GM12892 (cell line): Measurements from ENCODE around the gene GMEB1.

ENCODE experiments used
- DNase-seq: peaks from one replicate; pipeline ENCODE4 v3.0.0; 2011; ENCODE audit not compliant: insufficient read length
- FAIRE-seq: peaks from 2 replicates; lab custom pipeline; 2011; peaks lifted over from hg19 to GRCh38; lab: Jason Lieb, UNC
- POLR2A ChIP-seq: IDR thresholded peaks from 2 replicates; pipeline ENCODE4 v1.6.1; 2011; ENCODE audit warnings: low read depth, low read length, control low read depth
- POLR2AphosphoS5 ChIP-seq: IDR thresholded peaks from 2 replicates; pipeline ENCODE4 v1.6.1; 2011; ENCODE audit warnings: low read depth, low read length, control low read depth
- TAF1 ChIP-seq: IDR thresholded peaks from 2 replicates; pipeline ENCODE4 v1.6.1; 2011; ENCODE audit warnings: low read depth, mild to moderate bottlenecking, control low read depth, low read length, borderline replicate concordance

The GMEB1 gene

DNA sequence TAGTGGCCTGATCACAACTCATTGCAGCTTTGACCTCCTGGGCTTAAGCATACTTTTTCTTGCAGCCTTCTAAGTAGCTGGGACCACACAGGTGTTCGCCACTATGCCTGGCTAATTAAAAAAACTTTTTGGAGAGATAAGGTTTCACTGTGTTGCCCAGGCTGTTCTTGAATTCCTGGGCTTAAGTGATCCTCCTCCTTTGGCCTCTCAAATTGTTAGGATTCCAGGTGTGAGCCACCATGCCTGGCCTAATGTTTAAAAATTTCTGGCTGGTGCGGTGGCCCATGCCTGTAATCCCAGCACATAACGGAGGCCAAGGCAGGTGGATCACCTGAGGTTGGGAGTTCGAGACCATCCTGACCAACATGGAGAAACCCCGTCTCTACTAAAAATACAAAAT, 92.6 kb downstream of the GMEB1 start:
- DNase-seq (no peak), FAIRE-seq (no peak)
- no peak for TF ChIP-seq POLR2AphosphoS5
- no peak for TF ChIP-seq POLR2A
- TF ChIP-seq TAF1, result no peak

GRCh38 chr1:28766532-28767183, 98.1 kb downstream of the GMEB1 start:
- no peak for FAIRE-seq
- TF ChIP-seq POLR2A, result no peak
- TF ChIP-seq POLR2AphosphoS5, result no peak
- TF ChIP-seq TAF1, result no peak
- DNase-seq, result no peak
